Breast epithelium (tissue), 4 donors: ENCODE results near the gene FAXC. TPM values are rescaled to one million over a fixed set of nuclear protein-coding genes. Genes with fewer than 3 reads are reported as not detected.

ENCODE experiments used
- DNase-seq, 2 donors: peaks; one replicate each; pipeline ENCODE4 v3.0.0-alpha.2; 2019; ENCODE audit warnings: low spot score in 2 of 2
- H3K27ac ChIP-seq, 2 donors: fragments of 200-600 bp; sonication (generic) in 1 of 2; one replicate each; pipeline ENCODE4 v1.5.1; 2016 to 2019; ENCODE audit warnings: mild to moderate bottlenecking in 1 of 2
- H3K27me3 ChIP-seq, 2 donors: fragments of 200-600 bp; sonication (generic) in 1 of 2; one replicate each; pipeline versions ENCODE4 v1.5.1 to v1.6.0; 2017 to 2019; ENCODE audit warnings: control low read depth in 1 of 2, mild to moderate bottlenecking in 1 of 2
- H3K36me3 ChIP-seq: fragments of 200-600 bp; one replicate; pipeline ENCODE4 v1.5.1; 2019
- H3K4me1 ChIP-seq, 2 donors: fragments of 200-600 bp; sonication (generic); one replicate each; pipeline ENCODE4 v1.5.1; 2016 to 2019; ENCODE audit warnings: control low read depth in 1 of 2
- H3K4me3 ChIP-seq, 3 donors: fragments of 200-600 bp; sonication (generic); 1 replicate in 2 of 3; 2 replicates in 1 of 3; pipeline ENCODE4 v1.5.1; 2016 to 2019; ENCODE audit warnings: mild to moderate bottlenecking in 3 of 3, moderate library complexity in 2 of 3
- H3K9me3 ChIP-seq, 2 donors: fragments of 200-600 bp; sonication (generic) in 1 of 2; one replicate each; pipeline ENCODE4 v1.5.1; 2016 to 2019; ENCODE audit warnings: control low read depth in 1 of 2
- POLR2A ChIP-seq: fragments of 450-650 bp; IDR thresholded peaks from one replicate; pipeline ENCODE4 v1.6.1; 2016; ENCODE audit warnings: antibody characterized with exemption, mild to moderate bottlenecking, moderate library complexity
- POLR2AphosphoS5 ChIP-seq, 3 donors: sonication (generic); formaldehyde crosslinking; IDR thresholded peaks; one replicate each; pipeline ENCODE4 v1.6.1; 2017; ENCODE audit warnings: antibody characterized with exemption in 3 of 3
- intact Hi-C: fragments of 100-400 bp; cut with DNase I; formaldehyde crosslinking; loops from one replicate; pipeline ENCODE4 v1.15.1; 2023; ENCODE audit warnings: low total_unique reads
- total RNA-seq, 3 donors: library from RNA; depleted of rRNA; stranded (reverse); fragments of >200 nt; gene quantifications; one replicate each; pipeline ENCODE4 v1.1.0, GENCODE V29; 2016
- TF ChIP-seq, protein P1 (sequence below), 3 donors: fragments of 450-650 bp; IDR thresholded peaks; one replicate each; pipeline ENCODE4 v1.5.1; 2016 to 2017; ENCODE audit warnings: antibody characterized with exemption in 3 of 3, mild to moderate bottlenecking in 3 of 3, moderate library complexity in 3 of 3

FAXC gene
- total RNA-seq, 3 donors from 2014 or later = 5.2 to 14.2 TPM; not detected in 1

GRCh38 chr6:99233219-99233618 lies 116.3 kb downstream of the FAXC start:
- DNase-seq = no peak
- intact Hi-C loops = no loop called here
- H3K27ac ChIP-seq = no peak overlapping the region
- no peaks in the 10 kb centered on the region for H3K9me3 ChIP-seq
- H3K4me3 ChIP-seq = no peak overlapping the region
- H3K27me3 ChIP-seq = peaks cover 0 to 20% of the 10 kb centered on the region in 2 donors
- TF ChIP-seq POLR2A (no peak), POLR2AphosphoS5 (IDR thresholded peaks at IDR 0.05) (no peak)
- TF ChIP-seq, protein P1, sequence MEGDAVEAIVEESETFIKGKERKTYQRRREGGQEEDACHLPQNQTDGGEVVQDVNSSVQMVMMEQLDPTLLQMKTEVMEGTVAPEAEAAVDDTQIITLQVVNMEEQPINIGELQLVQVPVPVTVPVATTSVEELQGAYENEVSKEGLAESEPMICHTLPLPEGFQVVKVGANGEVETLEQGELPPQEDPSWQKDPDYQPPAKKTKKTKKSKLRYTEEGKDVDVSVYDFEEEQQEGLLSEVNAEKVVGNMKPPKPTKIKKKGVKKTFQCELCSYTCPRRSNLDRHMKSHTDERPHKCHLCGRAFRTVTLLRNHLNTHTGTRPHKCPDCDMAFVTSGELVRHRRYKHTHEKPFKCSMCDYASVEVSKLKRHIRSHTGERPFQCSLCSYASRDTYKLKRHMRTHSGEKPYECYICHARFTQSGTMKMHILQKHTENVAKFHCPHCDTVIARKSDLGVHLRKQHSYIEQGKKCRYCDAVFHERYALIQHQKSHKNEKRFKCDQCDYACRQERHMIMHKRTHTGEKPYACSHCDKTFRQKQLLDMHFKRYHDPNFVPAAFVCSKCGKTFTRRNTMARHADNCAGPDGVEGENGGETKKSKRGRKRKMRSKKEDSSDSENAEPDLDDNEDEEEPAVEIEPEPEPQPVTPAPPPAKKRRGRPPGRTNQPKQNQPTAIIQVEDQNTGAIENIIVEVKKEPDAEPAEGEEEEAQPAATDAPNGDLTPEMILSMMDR (IDR thresholded peaks at IDR 0.05) = no peak
- H3K36me3 ChIP-seq = no peaks in the 10 kb centered on the region
- H3K4me1 ChIP-seq = no peaks in the 10 kb centered on the region

GRCh38 chr6:99232056-99232455 lies 117.4 kb downstream of the FAXC start:
- Histone ChIP-seq H3K27me3 (peaks cover 0 to 20% of the 10 kb centered on the region in 2 donors), H3K9me3 (no peaks in the 10 kb centered on the region), H3K4me3 (no peak overlapping the region), H3K4me1 (no peaks in the 10 kb centered on the region), H3K27ac (no peak overlapping the region), H3K36me3 (no peaks in the 10 kb centered on the region)
- intact Hi-C loops = no loop called here
- TF ChIP-seq POLR2A = no peak
- TF ChIP-seq, protein P1 (IDR thresholded peaks at IDR 0.05) = no peak
- no peak for TF ChIP-seq POLR2AphosphoS5 (IDR thresholded peaks at IDR 0.05)
- DNase-seq = no peak

GRCh38 chr6:99225172-99225571 lies 124.3 kb downstream of the FAXC start:
- DNase-seq = no peak
- Histone ChIP-seq H3K4me3 (no peak overlapping the region), H3K36me3 (no peaks in the 10 kb centered on the region), H3K27me3 (no peaks in the 10 kb centered on the region), H3K27ac (no peak overlapping the region), H3K4me1 (no peaks in the 10 kb centered on the region), H3K9me3 (no peaks in the 10 kb centered on the region)
- TF ChIP-seq, protein P1 (IDR thresholded peaks at IDR 0.05) = no peak
- no peak for TF ChIP-seq POLR2AphosphoS5 (IDR thresholded peaks at IDR 0.05)
- TF ChIP-seq POLR2A = no peak
- intact Hi-C loops = no loop called here

Other genes starting within 250 kb of the FAXC start
- gene COQ3, start 44.5 kb upstream of the FAXC start, total RNA-seq = 1 to 10 TPM; 4.2 to 5.6 (median 4.5) TPM
- 100 to 1,000 TPM; 133 to 294 (median 206) TPM for gene PNISR, start 75.6 kb upstream of the FAXC start, total RNA-seq
- gene USP45, start 165.7 kb upstream of the FAXC start, total RNA-seq = 10 to 100 TPM; 14.1 to 25.8 (median 25.2) TPM
- 10 to 100 TPM; 59.3 to 79.8 (median 63.0) TPM for gene CCNC, start 219.0 kb upstream of the FAXC start, total RNA-seq